Keratinocyte (primary cell): ENCODE results near the gene MSANTD3.

Experiments used
- CTCF ChIP-seq, 3 experiments: IDR thresholded peaks in 1 of 3; conservative IDR thresholded peaks in 1 of 3; optimal IDR thresholded peaks in 1 of 3; 2 replicates in 2 of 3; 3 replicates in 1 of 3; pipeline versions ENCODE3 to v1.5.1; 2011; ENCODE audit warnings: low read length in 3 of 3, mild to moderate bottlenecking in 3 of 3, moderate library complexity in 2 of 3, control low read depth in 1 of 3, inconsistent platforms in 1 of 3; ENCODE audit not compliant: insufficient read depth in 2 of 3; ENCODE audit errors: extremely low read depth in 1 of 3
- EZH2 ChIP-seq: IDR thresholded peaks from one replicate; pipeline ENCODE4 v1.6.1; 2012; ENCODE audit warnings: inconsistent platforms, mild to moderate bottlenecking, low read length, moderate library complexity

DNA sequence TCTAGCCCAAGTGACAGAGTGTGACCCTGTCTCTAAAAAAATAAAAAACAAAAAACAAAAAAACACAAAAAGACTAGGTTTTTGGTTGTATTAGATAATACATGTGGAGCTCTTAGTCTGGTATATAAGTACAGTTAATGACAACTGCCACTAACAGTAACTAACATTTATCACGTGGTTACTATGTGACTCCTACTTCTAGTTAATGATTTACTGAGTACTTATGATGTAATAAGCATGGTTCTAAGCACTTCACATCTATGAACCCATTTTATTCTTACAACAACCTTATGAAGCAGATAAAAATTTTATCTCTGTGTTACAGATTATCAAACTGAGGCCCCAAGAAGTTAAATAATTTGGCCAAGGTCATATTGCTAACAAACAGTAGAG is 39.9 kb downstream of the MSANTD3 start:
- no peak for TF ChIP-seq CTCF (optimal IDR thresholded peaks at IDR 0.05 in 1 of 3, IDR thresholded peaks at IDR 0.05 in 1 of 3, conservative IDR thresholded peaks at IDR 0.05 in 1 of 3; ENCODE audit: extremely low read depth in 1 of 3, insufficient read depth in 2 of 3, low read length in 3 of 3)
- TF ChIP-seq EZH2: no peak
